HG03159 (cell line): Measurements from ENCODE around the gene IDUA.
A peak's percentile ranks its signal among the peaks of the same experiment; 100 is the strongest.
"Not testable (repeated sequence)": the region's sequence is repeated elsewhere in the genome, so short reads cannot be mapped to it uniquely, and the experiment has no call there.

Experiments
- ATAC-seq: cut with Tn5 transposase; IDR thresholded peaks from one replicate; pipeline ENCODE4 v1.9.1; 2021; ENCODE audit warnings: mild to moderate bottlenecking, moderate library complexity; ENCODE audit not compliant: unreplicated experiment

IDUA gene

DNA sequence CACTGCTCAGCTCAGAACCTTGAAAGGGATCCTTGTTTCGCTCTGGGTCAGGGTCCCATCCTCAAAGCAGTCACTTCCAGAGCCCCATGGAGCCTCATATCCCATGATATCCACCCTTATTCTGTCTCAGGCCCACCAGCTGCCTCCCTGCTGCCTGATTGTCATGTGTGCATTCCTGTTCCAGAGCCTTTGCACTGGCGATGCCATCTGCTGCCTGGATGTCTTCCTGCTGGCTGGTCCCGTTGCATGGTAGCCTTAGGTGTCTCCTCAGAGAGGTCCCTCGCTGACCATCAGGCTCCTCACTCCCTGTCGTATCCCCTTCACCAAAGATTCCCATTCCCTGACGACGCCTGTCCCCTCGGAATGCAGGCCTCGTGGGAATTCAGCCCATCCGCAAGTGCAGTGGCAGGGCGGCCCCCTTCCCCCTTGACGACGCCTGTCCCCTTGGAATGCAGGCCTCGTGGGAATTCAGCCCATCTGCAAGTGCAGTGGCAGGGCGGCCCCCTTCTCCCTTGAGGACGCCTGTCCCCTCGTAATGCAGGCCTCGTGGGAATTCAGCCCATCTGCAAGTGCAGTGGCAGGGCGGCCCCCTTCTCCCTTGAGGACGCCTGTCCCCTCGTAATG lies 12.5 kb downstream of the IDUA start:
- not testable (repeated sequence) for ATAC-seq

DNA sequence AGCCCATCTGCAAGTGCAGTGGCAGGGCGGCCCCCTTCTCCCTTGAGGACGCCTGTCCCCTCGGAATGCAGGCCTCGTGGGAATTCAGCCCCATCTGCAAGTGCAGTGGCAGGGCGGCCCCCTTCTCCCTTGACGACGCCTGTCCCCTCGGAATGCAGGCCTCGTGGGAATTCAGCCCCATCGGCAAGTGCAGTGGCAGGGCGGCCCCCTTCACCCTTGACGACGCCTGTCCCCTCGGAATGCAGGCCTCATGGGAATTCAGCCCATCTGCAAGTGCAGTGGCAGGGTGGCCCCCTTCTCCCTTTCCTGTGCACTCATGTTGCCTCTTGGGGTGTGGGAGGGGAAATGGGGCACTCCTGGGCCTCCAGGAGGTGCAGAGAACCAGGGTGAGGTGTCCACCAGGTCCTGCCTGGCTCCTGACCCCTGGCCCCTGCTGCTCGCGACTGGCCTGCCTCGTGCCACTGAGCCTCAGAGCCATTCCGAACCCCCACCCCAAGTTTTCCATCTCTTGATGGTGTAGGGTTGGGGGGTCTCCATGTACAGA lies 13.1 kb downstream of the IDUA start:
- ATAC-seq = no peak

DNA sequence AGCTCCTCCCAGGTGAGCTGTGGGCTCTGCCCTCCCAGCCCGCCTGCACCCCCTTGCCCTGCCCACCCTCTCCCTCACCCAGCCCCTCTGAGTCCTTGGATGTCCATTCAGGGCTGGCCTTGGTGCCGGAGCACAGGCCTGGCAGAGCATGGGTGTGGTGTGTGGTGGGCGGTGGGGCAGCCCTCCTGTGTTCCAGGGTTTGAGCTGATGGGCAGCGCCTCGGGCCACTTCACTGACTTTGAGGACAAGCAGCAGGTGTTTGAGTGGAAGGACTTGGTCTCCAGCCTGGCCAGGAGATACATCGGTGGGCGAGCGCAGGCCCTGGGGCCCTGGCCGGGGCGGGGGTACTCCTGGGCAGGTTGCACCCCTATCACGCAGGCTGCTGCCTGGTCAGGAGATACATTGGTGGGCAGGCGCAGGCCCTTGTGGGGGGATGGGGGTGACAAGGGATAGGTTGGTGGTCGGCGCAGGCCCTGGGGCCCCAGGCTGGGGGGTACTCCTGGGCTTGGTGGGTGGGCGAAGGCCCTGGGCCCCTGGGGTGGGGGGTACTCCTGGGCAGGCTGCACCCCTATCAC lies 13.9 kb downstream of the IDUA start:
- no peak for ATAC-seq

DNA sequence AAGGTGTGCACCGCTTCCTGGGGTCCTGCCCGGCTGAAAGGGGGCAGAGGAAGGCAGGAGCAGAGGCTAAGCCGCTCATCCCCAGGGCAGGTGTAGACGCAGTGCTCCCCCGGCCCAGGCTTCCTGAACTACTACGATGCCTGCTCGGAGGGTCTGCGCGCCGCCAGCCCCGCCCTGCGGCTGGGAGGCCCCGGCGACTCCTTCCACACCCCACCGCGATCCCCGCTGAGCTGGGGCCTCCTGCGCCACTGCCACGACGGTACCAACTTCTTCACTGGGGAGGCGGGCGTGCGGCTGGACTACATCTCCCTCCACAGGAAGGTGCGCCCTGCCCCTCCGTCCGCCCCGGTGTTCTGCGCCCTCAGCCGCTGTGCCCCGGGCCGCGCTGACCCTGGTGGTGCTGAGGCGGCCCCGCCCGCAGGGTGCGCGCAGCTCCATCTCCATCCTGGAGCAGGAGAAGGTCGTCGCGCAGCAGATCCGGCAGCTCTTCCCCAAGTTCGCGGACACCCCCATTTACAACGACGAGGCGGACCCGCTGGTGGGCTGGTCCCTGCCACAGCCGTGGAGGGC lies 14.8 kb downstream of the IDUA start:
- no peak for ATAC-seq

DNA sequence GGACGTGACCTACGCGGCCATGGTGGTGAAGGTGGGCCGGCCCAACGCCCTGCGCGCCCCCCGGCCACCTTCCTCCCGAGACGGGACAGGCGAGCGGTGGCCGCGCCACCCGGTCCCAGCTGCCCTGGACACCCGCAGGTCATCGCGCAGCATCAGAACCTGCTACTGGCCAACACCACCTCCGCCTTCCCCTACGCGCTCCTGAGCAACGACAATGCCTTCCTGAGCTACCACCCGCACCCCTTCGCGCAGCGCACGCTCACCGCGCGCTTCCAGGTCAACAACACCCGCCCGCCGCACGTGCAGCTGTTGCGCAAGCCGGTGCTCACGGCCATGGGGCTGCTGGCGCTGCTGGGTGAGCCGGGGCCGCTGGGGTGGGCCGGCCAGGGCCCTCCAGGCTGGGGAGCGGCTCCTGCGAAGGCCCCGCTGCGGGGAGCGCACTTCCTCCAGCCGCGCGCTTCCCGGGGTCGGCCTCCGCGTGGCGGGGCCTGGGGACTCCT lies 15.3 kb downstream of the IDUA start:
- ATAC-seq = no peak

DNA sequence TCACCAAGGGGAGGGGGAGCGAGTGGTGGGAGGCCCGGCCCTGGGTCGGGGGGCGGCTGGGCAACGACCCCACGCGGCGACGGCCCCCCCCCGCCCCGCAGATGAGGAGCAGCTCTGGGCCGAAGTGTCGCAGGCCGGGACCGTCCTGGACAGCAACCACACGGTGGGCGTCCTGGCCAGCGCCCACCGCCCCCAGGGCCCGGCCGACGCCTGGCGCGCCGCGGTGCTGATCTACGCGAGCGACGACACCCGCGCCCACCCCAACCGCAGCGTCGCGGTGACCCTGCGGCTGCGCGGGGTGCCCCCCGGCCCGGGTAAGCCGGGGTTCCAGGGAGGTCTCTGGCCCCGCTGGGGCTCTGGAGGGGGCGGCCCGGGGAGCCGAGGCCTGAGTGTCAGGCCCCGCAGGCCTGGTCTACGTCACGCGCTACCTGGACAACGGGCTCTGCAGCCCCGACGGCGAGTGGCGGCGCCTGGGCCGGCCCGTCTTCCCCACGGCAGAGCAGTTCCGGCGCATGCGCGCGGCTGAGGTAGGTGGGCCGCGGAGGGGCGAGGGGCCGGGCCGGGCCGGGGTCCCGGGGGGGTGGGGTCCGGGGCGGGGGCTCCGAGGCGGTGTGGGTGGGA lies 15.9 kb downstream of the IDUA start:
- no peak for ATAC-seq

DNA sequence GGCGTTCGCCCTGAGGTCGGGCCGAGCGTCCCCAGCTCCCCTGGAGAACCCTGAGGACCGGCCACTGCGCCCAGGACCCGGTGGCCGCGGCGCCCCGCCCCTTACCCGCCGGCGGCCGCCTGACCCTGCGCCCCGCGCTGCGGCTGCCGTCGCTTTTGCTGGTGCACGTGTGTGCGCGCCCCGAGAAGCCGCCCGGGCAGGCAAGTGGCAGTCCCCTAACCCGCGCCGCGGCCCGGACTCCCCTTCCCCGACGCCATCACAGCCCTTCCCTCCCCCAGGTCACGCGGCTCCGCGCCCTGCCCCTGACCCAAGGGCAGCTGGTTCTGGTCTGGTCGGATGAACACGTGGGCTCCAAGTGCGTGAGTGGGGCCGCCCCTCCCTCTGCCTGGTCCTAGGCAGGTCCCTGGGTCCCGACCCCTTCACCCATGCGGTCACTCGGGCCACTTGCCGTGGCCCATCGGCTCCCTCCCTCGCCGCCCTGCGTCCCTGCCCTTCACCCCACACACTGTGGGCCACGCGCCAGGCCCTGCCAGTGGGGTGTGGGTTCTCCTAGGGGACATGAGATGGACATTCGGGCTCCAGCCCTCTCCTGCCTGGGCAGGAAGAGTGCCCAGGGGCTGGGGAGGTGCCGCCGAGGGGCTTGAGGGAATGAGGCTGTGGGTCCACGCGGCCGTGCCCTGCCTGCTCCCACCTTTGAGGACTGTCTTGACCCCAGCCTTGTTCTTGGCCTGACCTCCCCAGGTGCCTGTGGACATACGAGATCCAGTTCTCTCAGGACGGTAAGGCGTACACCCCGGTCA lies 16.6 kb downstream of the IDUA start:
- no peak for ATAC-seq

DNA sequence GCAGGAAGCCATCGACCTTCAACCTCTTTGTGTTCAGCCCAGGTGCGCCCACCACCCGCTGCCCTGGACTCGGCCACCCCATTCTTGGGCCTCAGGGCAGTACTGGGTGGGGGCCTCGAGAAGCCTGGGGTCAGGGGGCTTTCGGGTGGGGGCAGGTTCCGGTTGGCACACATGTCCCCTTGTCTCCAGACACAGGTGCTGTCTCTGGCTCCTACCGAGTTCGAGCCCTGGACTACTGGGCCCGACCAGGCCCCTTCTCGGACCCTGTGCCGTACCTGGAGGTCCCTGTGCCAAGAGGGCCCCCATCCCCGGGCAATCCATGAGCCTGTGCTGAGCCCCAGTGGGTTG lies 17.2 kb downstream of the IDUA start:
- ATAC-seq = no peak

DNA sequence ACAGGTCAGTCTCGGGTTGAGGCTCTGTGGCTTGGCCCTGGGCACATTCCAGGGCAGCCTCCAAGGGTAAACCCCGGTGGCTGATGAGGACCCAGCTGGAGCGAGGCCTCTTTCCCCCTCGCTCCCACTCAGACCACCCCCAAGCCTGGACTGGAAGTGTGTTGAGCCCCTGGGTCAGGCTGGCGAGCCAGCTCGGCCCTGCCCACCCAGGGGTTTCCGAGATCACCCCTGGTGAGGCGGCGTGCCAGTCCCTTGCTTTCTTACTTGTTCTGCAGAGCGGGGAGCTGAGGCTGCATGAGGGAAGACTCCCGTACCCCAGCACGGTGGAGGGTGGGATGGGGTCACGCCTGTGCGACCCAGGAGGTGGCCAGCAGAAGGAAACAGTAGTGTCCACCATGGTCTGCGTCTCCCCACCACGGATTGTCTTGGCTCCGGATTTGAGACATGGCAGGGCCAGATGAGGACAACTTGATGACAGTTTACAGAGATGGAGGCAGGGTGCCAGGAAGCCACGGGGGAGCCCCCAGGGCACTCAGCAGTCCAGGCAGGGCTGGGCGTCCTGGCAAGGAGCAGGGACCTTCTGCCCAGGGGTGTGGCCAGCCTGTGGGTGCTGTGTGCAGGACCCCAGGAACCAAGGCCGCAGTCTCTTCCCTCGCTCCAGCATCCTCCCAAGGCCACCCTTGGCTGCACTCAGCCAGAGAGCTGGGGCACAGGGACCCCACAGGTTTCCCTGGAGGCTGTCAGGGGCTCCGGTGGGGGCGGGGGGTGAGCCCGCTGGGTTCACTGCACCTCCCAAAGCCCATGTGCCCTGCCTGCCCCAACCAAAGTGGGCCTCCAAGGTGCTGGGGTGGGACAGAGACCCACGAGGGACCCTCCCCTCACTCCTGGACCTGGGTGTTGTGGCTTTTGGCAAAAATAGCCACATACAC lies 18.0 kb downstream of the IDUA start:
- ATAC-seq = no peak

DNA sequence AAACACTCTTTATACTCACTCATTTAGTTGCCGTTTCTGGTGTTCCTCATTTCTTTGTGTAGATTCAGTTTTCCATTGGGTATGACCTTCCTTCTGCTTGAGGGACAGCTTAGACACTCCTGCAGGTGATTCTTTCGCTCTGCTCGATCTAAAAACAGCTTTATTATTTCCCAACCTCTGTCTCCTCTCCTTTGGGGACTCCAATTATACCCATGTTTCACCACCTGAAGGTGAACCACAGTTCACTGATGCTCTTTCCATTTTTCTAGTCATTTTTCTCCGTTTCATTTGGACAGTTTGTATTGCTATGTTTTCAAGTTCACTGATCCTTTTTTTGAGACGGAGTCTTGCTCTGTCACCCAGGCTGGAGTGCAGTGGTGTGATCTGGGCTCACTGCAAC lies 20.0 kb downstream of the IDUA start:
- no peak for ATAC-seq

DNA sequence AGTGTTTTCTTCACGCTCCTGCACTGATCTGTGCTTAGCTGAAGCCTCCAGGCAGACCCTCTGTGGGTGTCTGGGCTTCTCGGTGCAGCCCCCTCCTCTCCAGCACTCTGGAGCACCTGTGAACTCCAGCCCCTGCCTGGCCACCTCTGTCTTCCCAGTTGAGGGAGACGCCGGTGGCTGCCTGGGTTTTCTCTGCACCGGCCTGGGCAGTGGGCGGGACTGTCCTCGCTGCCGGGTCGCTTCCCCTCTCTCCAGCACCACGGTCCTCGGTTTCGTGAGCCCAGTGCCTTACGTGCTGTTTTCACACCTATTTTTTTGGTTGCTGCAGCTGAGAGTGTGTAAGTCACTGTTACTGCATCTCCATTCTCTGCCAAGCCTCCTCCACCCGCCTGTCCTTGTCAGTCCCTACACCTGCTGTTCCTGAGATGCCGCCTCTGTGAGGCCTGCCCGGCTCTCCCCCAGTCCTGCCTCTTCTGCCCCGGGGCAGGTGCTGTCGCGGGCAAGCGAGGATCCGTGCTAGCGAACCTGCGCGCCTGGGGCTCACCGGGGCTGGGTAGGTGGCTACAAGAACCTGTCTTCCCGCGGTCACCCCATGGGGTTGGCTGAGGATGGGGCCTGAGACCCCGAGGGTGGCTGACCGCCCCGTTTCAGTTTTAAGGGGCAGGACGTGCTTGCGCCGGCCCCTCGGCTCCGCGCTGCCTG lies 22.1 kb downstream of the IDUA start:
- ATAC-seq = no peak

DNA sequence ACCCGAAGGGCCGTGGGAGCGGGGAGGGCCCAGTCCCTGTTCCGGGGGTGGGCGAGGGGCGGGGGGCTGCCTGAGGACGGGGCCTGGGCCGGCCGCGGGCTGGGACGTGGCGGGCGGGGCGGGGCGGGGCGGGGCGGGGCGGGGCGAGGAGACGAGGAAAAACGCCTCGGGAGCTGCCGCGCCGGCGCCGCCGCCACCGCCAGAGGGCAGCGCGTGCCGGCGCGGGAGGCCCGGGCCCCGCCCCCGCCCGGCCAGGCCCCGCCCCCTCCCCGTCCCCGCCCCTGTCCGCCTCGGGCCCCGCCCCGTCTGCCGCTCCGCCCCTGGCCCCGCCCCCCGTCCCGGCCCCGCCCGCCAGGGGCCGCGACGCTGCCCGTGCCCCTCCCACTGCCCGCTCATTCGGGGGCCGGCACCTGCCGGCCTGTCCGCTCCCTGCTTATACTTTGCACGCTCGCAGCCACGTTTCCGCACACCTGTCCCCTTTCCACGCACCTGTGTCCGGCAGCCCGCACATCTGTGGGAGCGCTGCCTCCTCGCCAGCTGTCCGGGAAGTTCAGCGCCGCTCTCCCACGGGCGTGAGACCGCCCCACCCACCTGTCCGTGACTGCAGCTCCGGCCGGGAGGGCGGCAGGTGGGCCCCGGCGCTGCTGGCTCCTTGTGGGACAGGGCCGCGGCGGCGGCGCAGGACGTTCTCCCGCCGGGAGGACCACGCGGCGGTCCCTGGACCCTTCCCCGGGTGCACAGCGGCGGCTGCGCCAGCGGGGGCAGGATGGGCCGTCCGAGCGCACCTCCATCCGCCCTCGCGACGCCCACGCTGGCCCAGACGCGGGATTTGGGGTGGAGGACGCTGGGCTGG lies 22.9 kb downstream of the IDUA start:
- ATAC-seq = no peak

DNA sequence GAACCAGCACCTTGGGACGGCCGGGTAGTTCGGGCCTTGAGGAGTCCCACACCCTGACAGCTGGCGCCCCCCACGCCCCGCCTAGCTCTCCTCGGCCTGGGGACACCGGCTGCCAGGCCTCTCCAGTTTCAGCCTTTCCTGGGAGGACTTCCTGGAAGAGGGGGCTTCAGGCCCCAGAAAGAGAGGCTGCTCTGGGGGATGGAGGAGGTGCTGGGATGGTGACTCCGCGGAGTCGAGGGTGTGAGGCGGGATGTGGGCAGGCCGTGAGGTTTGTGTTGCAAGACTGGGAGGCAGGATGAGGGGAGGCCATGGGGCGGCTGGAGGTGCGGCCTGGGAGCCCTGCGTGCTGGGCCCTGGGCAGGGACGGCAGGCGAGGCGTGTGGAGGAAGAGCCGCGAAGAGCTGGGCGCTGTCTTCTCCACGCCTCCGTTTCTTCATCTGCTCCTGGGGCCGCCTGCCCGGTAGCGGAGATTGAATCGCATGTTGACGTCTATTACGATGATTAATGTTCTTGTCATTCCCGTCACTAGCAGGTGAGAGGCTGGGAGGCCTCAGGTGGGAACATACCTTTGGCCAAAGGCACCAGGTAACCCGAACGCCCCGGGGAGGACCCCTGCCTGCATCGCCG lies 23.7 kb downstream of the IDUA start:
- no peak for ATAC-seq

DNA sequence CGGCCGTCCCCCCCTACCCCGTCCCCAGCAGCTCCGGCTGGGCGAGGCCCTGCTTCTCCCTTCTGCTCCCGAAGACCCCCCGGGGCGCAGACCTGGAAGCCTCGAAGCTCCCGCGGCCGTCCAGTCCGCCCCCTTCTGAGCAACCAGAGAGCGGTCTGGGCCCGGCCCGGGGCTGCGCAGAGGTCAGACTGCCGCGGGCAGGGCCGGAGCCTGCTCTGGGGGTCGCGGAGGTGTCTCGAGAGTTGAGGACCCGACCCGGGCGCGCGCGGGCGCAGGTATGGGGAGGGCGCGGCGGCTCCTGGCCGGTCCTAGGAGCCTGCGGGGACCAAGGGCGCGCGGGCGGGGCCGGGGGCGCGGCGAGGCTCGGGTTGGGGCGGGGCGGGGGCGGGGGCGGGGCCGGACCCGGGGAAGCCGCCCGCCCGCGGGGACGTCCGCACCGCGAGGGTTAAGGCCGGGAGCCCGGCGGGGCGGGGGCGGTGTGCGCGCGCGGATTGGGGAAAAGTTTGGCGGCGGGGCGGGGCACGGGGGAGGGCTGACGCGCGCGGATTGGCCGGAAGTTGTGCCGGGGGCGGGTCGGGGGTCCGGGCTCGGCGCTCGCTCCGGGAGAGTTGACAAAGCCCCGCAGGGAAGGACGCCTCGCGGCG lies 24.3 kb downstream of the IDUA start, which contains the start of gene FGFRL1:
TSS of gene FGFRL1 (plus strand) at position 605 of the 644 bp plus-strand sequence. CDS start 860 bp downstream, outside the sequence.
- peak; percentile 36 for ATAC-seq

DNA sequence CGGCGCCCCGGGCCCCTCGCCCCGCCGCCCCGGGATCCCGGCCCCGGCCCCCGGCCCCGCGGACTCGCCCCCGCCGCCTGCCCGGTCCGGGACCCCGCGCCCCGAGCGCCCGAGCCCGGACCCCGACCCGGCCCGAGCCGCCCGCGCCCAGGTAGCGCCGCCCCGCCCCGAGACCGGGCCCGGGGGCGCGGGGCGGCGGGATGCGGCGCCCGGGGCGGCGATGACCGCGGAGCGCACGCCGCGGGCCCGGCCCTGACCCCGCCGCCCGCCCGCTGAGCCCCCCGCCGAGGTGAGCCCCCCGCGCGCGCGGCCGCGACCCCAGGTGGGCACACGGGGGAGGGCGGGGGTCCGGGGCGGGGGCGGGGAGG lies 24.8 kb downstream of the IDUA start:
- ATAC-seq = no peak

DNA sequence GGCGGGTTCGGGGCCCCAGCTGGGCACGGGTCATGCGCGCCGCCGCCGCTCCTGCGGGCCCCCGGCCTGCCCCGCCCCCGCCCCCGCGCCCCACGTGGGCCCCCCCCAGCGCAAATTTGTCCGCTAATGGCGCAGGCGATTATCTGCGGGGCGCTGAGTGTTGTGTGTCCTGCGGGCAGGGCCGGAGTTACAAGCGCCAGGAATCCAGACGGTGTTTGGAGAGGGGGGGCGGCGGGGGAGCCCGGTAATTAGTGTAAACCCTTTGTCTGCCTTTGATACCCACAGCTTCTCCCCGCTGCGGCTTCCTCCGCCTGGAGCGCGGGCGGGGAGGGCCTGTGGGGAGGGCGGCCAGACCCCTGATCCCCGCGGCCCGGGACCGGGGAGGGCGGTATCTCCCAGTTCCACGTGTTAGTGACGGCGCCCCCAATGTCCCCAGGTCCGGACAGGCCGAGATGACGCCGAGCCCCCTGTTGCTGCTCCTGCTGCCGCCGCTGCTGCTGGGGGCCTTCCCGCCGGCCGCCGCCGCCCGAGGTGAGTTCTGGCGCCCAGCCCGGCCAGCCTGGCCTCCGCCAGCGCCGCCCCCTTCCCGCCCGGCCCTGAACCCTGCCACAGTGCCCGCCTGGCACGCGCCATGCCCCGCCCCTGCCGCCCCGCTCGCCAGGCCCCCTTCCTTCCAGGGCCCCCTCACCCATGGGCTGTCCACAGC lies 25.3 kb downstream of the IDUA start:
- no peak for ATAC-seq
